ENCODE data around the gene SYTL3.
"Not testable (repeated sequence)": the region's sequence is repeated elsewhere in the genome, so short reads cannot be mapped to it uniquely, and the experiment has no call there.

The SYTL3 gene

GRCh38 chr6:158642097-158642601 lies 7.7 kb upstream of the SYTL3 start:
- DNase-seq: no peak

DNA sequence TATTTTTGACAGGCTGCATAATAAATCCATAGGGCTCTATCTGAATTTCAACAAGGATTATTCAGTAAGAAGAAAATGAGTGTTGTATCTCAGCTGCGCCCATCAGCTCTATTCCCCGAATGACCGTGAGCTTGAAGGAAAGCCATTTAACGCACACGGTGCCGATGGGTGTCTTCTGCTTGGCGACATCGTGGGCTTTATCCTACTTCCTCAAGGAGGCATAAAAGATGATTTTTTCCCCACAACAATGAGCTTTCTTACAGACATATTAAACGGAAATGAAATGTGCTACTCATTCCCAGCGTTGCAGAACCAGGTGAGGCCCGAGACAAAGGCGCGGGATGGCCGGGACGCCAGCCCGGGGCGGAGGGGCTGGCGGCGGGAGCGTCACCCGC lies 6.0 kb upstream of the SYTL3 start:
- no peak for DNase-seq

GRCh38 chr6:158644231-158645063 lies 5.4 kb upstream of the SYTL3 start, which contains the start of gene DYNLT1:
Gene DYNLT1 (minus strand): TSS chr6:158644743. CDS start chr6:158644708, 35 bp downstream.
- DNase-seq: peak; percentile 77

DNA sequence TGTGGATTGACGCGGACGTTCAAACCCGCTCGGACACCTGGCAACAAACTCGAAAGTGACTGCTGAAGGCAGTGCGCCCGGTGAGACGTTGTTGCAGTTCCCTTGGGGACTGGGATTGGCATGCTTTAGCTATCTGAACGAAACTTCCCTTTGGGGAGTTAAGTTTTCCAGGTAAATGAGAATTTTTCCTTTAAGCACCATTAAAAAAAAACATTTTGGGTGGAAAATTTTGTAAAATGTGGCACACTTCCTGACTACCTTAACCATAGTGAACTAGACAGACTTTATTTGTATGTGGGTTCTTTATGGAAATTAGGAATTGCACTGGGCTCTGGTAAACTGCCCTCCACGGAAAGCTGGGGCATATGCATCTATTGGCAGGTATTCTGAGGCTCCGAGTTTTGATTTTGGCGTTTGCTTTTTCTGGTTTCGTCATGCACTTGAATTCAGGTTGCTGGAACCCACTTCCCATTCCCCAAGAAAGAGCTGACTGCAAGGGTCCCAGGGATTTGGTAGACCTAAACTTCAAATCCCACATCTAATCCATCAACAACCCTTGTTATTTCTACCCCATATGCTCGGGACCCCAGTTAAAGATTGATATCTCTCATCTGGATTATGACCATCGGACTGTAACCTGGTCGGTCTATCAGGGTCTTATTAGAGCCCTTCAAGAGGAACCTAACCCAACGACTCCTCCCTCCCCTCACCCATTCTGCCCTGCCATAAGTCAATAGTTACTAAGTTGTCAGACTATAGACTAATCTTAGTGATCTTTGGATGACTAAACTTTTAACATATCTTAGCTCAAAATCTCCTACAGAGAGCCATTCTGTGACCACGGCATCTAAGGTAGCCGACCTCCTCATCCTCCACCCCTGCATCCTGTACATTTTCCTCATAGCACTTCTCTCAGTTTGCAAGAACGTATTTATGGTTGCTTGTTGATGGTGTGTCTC lies 4.5 kb upstream of the SYTL3 start:
- no peak for DNase-seq

DNA sequence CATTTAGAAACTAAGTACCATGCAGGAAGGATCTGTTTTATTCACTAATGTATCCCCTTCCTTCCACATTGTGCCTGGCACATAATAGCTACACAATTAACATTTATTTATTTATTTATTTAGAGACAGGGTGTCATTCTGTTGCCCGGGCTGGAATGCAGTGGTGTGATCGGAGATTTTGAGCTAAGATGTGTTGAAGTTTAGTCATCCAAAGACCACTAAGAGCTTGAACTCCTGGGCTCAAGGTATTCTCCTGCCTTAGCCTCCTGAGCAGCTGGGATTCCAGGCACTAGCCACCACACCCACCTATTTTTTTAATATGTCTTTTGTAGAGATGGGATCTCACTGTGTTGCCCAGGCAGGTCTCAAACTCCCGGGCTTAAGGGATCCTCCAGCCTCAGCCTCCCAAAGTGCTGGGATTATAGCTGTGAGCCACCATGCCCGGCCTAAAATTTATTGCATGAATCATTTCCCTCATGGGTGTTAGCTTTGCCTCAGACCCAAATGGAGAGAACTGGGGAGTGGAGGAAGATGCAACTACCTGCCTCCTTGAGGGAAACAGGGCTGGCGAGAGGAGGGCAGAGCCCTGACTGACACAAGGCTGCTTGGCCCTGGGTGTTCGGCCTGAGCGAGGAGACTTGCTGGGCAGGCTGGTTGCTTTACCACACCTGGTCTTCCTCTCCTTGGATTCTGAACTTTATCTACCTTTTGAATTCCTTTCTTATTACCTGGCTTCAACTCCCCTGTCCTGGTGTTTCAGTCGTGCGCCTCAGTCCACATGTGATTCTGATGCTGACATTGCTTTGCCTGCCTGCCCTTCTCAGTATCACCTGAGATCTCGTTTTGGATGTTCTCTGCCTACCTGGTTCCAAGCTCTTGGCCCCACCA lies 3.6 kb upstream of the SYTL3 start:
- no peak for DNase-seq

- no peak for DNase-seq
Measured at GRCh38 chr6:158647501-158647900, 2.4 kb upstream of the SYTL3 start.

DNA sequence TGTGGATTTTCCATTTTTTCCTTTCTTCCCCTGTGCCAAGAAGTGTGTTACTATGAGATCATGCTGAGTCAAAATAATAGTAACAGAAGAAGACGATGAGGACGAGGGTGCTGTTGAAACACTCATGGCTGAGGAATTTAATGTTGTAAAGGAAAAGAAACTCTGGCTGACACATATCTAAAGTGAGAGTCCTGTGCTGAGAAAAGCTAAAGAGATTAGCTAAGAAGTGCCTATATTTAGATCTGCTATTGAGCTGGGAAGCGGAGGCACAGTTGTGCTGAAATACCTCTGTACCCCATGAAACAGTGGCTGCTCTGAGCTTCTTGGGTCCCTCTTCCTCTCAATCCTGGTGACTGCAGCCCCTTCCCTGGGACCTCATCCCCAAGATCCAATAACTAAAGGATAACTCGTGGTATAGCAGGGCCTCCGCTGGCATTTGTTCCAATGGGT lies 1.1 kb upstream of the SYTL3 start:
- DNase-seq: no peak

DNA sequence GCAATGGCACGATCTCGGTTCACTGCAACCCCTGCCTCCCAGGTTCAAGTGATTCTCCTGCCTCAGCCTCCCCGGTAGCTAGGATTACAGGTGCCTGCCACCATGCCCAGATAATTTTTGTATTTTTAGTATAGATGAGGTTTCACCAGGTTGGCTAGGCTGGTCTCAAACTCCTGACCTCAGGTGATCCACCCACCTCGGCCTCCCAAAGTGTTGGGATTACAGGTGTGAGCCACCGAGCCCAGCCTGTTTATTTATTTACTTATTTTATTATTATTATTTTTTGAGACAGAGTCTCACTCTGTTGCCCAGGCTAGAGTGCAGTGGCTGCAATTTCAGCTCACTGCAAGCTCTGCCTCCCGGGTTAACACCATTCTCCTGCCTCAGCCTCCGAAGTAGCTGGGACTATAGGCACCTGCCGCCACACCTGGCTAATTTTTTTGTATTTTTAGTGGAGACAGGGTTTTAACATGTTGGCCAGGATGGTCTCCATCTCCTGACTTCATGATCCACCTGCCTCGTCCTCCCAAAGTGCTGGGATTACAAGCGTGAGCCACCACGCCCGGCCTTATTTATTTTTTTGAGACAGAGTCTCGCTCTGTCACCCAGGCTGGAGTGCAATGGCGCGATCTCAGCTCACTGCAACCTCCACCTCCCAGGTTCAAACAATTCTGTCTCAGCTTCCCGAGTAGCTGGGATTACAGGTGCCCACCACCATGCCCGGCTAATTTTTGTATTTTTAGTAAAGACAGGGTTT lies 2.3 kb downstream of the SYTL3 start:
- DNase-seq: not testable (repeated sequence)

GRCh38 chr6:158653577-158654354 lies 3.9 kb downstream of the SYTL3 start:
- no peak for DNase-seq

DNA sequence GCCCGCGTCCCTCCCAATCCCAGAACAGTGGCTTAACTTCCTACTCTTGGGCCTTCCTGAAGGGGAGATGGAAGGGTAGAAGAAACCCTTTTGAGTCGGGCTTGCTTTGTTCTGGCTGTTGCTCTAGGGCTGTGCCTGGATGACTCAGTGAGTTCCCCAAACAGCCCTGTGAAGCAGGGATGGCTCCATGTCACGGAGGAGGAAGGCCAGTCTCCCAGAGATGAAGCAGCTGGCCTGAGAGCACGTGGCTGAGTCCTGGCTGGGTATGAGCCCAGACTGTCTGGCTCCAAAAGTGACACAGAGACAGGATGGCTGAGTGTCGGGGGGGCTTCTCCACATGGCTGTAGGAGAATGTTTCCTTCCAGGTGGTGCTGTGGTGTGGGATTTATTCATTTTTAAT lies 4.6 kb downstream of the SYTL3 start:
- peak; percentile 28 for DNase-seq

- DNase-seq: no peak
Measured at GRCh38 chr6:158654960-158655489, 5.2 kb downstream of the SYTL3 start.

GRCh38 chr6:158655569-158656450 lies 6.0 kb downstream of the SYTL3 start:
- no peak for DNase-seq

GRCh38 chr6:158656986-158657385 lies 7.1 kb downstream of the SYTL3 start:
- DNase-seq: not testable (repeated sequence)

DNA sequence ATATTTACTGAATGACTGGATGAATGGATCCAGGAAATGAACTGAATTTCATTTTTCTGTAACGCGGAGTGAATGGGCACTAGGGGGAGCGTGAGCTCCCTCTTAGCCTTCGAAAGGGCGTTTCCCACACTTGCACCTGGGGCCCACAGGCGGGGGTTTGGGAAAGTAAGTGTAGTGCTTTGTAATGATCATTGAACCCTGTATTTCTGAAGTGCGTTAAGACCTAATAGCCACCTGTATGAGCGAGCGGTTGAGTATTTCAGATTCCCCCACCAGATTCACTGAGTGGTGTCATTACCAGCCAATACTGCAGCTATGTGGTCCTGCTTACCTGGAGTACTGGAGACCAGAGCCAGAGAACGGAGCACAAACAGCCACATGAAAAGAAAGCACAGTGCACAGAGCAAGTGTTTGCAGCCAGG lies 10.5 kb downstream of the SYTL3 start:
- no peak for DNase-seq

DNA sequence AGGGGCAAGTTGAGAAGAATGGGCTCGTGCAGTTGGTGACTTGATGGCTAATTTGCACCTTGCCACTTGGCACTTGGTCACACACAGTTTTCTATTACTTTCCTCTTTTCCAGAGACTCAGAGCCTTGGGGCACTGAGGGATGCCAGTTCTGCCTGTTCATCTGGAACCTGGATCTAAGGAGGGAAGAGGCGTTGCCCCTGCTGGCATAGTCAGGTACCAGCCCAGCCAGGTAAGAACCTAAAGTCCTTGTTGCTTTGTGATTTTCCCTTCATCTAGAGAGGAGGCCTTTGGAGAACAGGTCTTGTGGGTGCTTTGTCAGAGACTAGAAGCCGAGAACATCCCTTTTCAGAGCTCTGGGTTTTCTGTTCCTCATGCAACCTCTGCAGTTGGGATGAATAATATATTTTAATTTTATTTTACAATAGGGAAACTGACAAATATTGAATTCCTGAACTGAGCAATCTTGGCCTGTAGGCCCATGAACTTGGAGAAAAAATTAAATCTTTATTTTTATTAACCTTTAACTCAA lies 11.4 kb downstream of the SYTL3 start:
- DNase-seq: no peak

DNA sequence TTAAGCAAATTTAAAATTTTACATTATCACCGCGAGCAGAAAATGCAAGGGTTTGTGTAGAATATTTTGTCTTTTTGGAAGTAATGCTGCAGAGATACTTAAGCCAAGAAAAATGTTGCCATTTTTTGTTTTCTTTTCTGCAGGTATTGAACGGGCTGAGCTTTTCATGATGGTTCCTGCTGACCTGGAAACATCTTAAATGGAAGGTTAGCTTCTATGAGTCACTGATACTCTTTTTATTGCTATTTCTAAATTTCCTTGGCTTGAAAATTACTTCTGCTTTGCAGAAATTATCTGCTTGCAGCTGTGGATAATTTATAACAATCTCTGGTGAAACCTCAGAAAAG lies 12.7 kb downstream of the SYTL3 start:
- no peak for DNase-seq

- no peak for DNase-seq
Measured at GRCh38 chr6:158662954-158663624, 13.2 kb downstream of the SYTL3 start.

DNA sequence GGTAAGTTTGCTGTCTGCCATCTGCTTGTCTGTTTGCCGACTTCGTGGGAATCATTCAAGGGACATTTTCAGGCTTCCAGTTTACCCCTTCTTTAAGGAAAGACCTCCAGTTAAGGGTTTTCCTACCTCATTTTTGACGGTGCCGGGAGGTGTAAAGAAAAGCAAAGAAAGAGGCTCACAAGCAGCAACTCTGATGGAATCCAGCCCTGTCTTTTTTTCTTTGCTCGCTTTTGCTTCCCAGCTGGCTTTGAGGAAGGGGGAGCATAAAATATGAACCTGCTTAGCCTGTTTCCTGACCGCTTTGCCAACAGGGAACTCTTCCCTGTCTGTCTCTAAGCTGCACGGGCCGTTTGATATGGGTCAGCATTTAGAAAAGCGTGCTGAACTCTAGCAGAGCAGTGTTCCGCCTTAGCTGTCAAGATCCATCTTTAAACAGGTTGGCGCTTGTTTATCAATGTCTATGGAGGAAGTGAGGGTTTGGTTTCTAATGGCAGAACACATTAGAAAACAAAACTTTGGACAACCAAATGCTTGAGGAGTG lies 13.8 kb downstream of the SYTL3 start:
- no peak for DNase-seq
